Measurements from ENCODE around the gene GHITM.

Gene GHITM

GRCh38 chr10:84184517-84184916, 45.2 kb downstream of the GHITM start:
- TF ChIP-seq, protein P1, sequence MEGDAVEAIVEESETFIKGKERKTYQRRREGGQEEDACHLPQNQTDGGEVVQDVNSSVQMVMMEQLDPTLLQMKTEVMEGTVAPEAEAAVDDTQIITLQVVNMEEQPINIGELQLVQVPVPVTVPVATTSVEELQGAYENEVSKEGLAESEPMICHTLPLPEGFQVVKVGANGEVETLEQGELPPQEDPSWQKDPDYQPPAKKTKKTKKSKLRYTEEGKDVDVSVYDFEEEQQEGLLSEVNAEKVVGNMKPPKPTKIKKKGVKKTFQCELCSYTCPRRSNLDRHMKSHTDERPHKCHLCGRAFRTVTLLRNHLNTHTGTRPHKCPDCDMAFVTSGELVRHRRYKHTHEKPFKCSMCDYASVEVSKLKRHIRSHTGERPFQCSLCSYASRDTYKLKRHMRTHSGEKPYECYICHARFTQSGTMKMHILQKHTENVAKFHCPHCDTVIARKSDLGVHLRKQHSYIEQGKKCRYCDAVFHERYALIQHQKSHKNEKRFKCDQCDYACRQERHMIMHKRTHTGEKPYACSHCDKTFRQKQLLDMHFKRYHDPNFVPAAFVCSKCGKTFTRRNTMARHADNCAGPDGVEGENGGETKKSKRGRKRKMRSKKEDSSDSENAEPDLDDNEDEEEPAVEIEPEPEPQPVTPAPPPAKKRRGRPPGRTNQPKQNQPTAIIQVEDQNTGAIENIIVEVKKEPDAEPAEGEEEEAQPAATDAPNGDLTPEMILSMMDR (conservative IDR thresholded peaks at IDR 0.05): no peak
- no peak for TF ChIP-seq ZFX (IDR thresholded peaks at IDR 0.05)
- no peak overlapping the region for H3K27ac ChIP-seq

DNA sequence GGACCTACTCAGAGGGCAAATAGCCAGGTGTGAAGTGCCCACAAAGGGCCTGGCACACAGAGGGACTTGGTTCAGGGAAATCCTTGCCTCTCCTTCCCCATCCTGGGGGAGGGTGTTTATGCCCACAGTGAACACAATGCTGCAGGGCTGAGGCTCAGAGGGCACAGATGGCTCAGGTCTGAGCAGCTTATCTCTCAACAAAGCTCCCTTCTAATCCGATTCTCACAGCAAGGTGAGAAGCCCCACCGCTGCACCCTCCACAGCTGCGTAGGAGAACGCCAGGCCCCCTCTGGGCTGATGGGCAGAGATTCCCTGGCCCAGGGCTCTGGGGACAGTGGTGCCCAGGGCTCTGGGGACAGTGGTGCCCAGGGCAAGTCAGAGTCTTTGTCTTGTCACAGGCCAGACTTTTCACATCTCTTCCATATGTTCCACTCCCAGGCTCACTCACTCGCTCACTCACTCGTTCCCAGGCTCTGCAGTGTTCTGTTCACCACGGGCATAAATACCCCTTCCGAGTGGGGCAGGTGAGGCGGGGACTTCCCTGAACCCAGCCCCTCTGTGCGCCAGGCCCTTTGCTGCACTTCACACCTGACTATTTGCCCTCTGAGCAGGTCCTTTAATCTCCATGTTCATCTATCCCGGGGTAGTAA, 46.3 kb downstream of the GHITM start:
- TF ChIP-seq, protein P1 (conservative IDR thresholded peaks at IDR 0.05): no peak
- TF ChIP-seq ZFX (IDR thresholded peaks at IDR 0.05): no peak
- H3K27ac ChIP-seq: no peak overlapping the region

- TF ChIP-seq, protein P1 (conservative IDR thresholded peaks at IDR 0.05): no peak
- TF ChIP-seq ZFX (IDR thresholded peaks at IDR 0.05): no peak
- H3K27ac ChIP-seq: no peak overlapping the region
Observed at GRCh38 chr10:84188815-84189214, 49.5 kb downstream of the GHITM start.

- no peak for TF ChIP-seq ZFX (IDR thresholded peaks at IDR 0.05)
- no peak overlapping the region for H3K27ac ChIP-seq
Observed at GRCh38 chr10:84190621-84191020, 51.3 kb downstream of the GHITM start.

DNA sequence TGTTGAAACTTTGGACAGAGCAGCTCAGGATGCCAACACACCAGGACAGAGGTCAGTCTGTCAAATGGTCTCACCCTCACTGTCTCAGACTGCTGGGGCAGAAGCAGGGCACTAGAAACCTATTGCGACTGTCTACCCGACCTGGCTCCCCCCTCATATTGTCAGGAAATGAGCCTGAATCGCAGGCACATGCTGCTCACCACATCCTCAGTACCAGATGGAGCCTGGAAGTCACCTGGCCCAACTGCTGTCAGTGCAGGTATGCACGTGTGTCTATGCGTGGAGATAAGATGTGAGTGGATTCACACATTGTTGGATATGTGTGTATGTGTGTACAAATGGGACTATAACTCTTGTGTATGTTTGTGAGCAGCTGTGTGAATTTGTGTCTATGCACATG, 51.8 kb downstream of the GHITM start:
- no peak overlapping the region for H3K27ac ChIP-seq
- no peak for TF ChIP-seq ZFX (IDR thresholded peaks at IDR 0.05)
- TF ChIP-seq, protein P1 (conservative IDR thresholded peaks at IDR 0.05): no peak

DNA sequence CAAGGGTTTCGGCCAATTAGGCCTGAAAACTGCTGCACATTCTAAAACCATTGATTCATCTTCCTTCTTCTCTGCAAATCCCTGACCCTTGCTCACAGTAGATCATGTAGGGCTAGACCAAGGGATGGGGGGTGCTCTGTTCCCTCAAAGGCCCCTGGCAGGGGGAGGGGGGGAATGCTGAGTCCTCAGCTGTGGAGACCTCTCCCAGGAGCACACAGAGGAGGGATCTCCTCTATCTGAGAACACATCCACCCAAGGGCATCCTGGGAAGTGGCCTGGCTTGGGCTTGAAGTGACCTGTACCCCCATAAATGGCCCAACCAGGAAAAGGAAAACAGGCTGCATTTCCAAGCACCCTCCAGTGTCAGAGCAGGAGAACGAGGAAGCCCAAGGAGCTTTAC, 54.0 kb downstream of the GHITM start:
- no peak overlapping the region for H3K27ac ChIP-seq
- TF ChIP-seq, protein P1 (conservative IDR thresholded peaks at IDR 0.05): no peak
- TF ChIP-seq ZFX (IDR thresholded peaks at IDR 0.05): no peak

GRCh38 chr10:84193846-84194423, 54.6 kb downstream of the GHITM start:
- no peak overlapping the region for H3K27ac ChIP-seq
- TF ChIP-seq ZFX (IDR thresholded peaks at IDR 0.05): no peak
- TF ChIP-seq, protein P1 (conservative IDR thresholded peaks at IDR 0.05): no peak
